K562 (cell line): ENCODE results near the gene ABHD18. TPM values are rescaled to one million over a fixed set of nuclear protein-coding genes. Genes with fewer than 3 reads are reported as not detected.
A peak's percentile ranks its signal among the peaks of the same experiment; 100 is the strongest.

Experiments used
- E2F8 ChIP-seq: fragments of 450-650 bp; IDR thresholded peaks from 2 replicates; pipeline ENCODE4 v1.7.1; 2018; ENCODE audit warnings: mild to moderate bottlenecking, low read depth; ENCODE audit not compliant: partially characterized antibody
- HDAC8 ChIP-seq: fragments of 450-650 bp; IDR thresholded peaks from 2 replicates; pipeline ENCODE4 v1.6.1; 2016; ENCODE audit warnings: mild to moderate bottlenecking, missing genetic modification characterization, moderate library complexity, missing compliant biosample characterization
- HINFP ChIP-seq: fragments of 450-650 bp; conservative IDR thresholded peaks from 2 replicates; pipeline ENCODE4 v1.6.1; 2016; ENCODE audit warnings: missing genetic modification characterization, low read depth, mild to moderate bottlenecking, control low read depth, missing compliant biosample characterization
- NBN ChIP-seq: fragments of 450-650 bp; IDR thresholded peaks from 2 replicates; pipeline ENCODE4 v1.6.1; 2016; ENCODE audit warnings: low read depth, mild to moderate bottlenecking
- NR0B1 ChIP-seq: fragments of 450-650 bp; IDR thresholded peaks from one replicate; pipeline ENCODE4 v1.6.1; 2018; ENCODE audit warnings: mild to moderate bottlenecking, moderate library complexity; ENCODE audit not compliant: partially characterized antibody
- REST ChIP-seq, 2 experiments: fragments of 450-650 bp; formaldehyde crosslinking in 1 of 2; IDR thresholded peaks; 2 replicates each; pipeline versions ENCODE4 v1.4.0 to v1.6.1; 2014 to 2020; ENCODE audit warnings: mild to moderate bottlenecking in 2 of 2, borderline replicate concordance in 1 of 2, low read depth in 1 of 2
- TEAD4 ChIP-seq, 2 experiments: sonication (generic) in 1 of 2; formaldehyde crosslinking in 1 of 2; IDR thresholded peaks; 2 replicates each; pipeline versions ENCODE4 v1.6.1 to v1.8.0; 2012 to 2022; ENCODE audit warnings: borderline replicate concordance in 1 of 2, inconsistent platforms in 1 of 2, low read length in 1 of 2, mild to moderate bottlenecking in 1 of 2, missing genetic modification reagents in 1 of 2
- USF1 ChIP-seq: sonication (generic); formaldehyde crosslinking; IDR thresholded peaks from 2 replicates; pipeline ENCODE4 v1.9.0; 2022; ENCODE audit warnings: mild to moderate bottlenecking, missing genetic modification reagents
- ZC3H8 ChIP-seq: fragments of 450-650 bp; IDR thresholded peaks from 2 replicates; pipeline ENCODE4 v1.6.1; 2017
- polyA plus RNA-seq, 8 experiments: library from polyadenylated mRNA; depleted of rRNA in 4 of 8; stranded (reverse) in 5 of 8; unstranded in 3 of 8; fragments of >200 nt; fragmentation: Nextera tagmentation in 2 of 8; fragmentation: Illumina TruSeq in 1 of 8; extraction: Ambion mirVana in 2 of 8; extraction: Trizol in 1 of 8; gene quantifications; 2 replicates each; pipeline versions ENCODE4 v1.2.1 to v1.2.3, GENCODE V29; 2011 to 2014; ENCODE audit warnings: inconsistent platforms in 1 of 8, missing spikeins in 1 of 8
- total RNA-seq, 7 experiments: library from RNA; depleted of rRNA in 6 of 7; stranded (reverse); fragments of >200 nt in 6 of 7; fragmentation: Illumina TruSeq in 2 of 7; extraction: Trizol in 2 of 7; gene quantifications; 2 replicates each; pipeline versions ENCODE4 v1.2.1 to v1.2.3, GENCODE V29; 2011 to 2021; ENCODE audit warnings: low replicate concordance in 1 of 7

Gene ABHD18
- total and polyA plus RNA-seq, 9 of the 15 experiments (the other 6 are each of a cell fraction or from before 2014, with no cell fraction given) = 6.1 to 25.0 (median 16.0) TPM

GRCh38 chr4:128060699-128061565, 95.7 kb downstream of the ABHD18 start, which contains the start of gene LARP1B (continued):
- TF ChIP-seq E2F8 = no peak
- no peak; the same call in 1 of the 2 replicates for TF ChIP-seq NBN
- TF ChIP-seq ZC3H8 = no peak
- no peak for TF ChIP-seq USF1
- peak; percentile 69; the same call in 1 of the 2 replicates for TF ChIP-seq HDAC8 (tag)
- peak; percentile 68 for TF ChIP-seq REST (IDR thresholded peaks at IDR 0.05; ENCODE audit: borderline replicate concordance)
- TF ChIP-seq REST (CRISPR knock-in tag; IDR thresholded peaks at IDR 0.05; ENCODE audit: low read depth) = peak; percentile 79; the same call in 1 of the 2 replicates
- peak; percentile 3; the same call in 1 of the 2 replicates for TF ChIP-seq TEAD4 (IDR thresholded peaks at IDR 0.05; ENCODE audit: low read length)
- no peak for TF ChIP-seq TEAD4 (CRISPR knock-in tag; IDR thresholded peaks at IDR 0.05; ENCODE audit: borderline replicate concordance)
- no peak for TF ChIP-seq HINFP (tag)
- TF ChIP-seq NR0B1 = no peak
